HCT116 (cell line): ENCODE measurements around the gene CNR2. TPM values are rescaled to one million over a fixed set of nuclear protein-coding genes. Genes with fewer than 3 reads are reported as not detected.

ENCODE experiments used
- ATAC-seq: fragments of 200-7000 bp; cut with Tn5 transposase; 2 replicates; pipeline ENCODE4 v1.9.1; 2020; ENCODE audit warnings: mild to moderate bottlenecking, moderate library complexity
- BruUV-seq: library from RNA; stranded (reverse); fragments of 400-500 nt; replicated peaks from 2 replicates; lab custom pipeline; 2021; lab: Mats Ljungman, UMichigan
- CTCF ChIA-PET: fragments of 300-600 bp; sonication (Branson Sonifier 250); formaldehyde crosslinking; loops from one replicate; lab custom pipeline; 2021; ENCODE audit warnings: antibody characterized with exemption; lab: Charles Lee
- POLR2A ChIA-PET: fragments of 300-600, 350-600 bp; sonication (Branson Sonifier 250); formaldehyde crosslinking; loops from one replicate; lab custom pipeline; 2021; ENCODE audit warnings: antibody characterized with exemption; lab: Charles Lee
- RAD21 ChIA-PET, 2 experiments: fragments of 300-600 bp; sonication (Branson Sonifier 250); formaldehyde crosslinking; loops; one replicate each; lab custom pipeline; 2023; ENCODE audit warnings: low total read pairs in 2 of 2; ENCODE audit not compliant: uncharacterized antibody in 2 of 2, unreplicated experiment in 2 of 2, low non-redundant PET in 1 of 2; lab: Charles Lee
- DNase-seq: peaks from one replicate; pipeline ENCODE4 v3.0.0-alpha.2; 2010; ENCODE audit warnings: low read depth, low spot score
- H2AFZ ChIP-seq: fragments of 200-600 bp; shearing (Covaris generic), sonication (generic); 2 replicates; pipeline ENCODE4 v1.6.1; 2017; ENCODE audit warnings: low read depth, mixed run types, mixed read lengths, antibody characterized with exemption, low read length; ENCODE audit not compliant: poor library complexity, severe bottlenecking
- H3K27ac ChIP-seq: 2 replicates; pipeline ENCODE4 v1.5.1; 2012; ENCODE audit warnings: low read depth, low read length
- H3K27me3 ChIP-seq: fragments of 200-600 bp; sonication (generic); 2 replicates; pipeline ENCODE4 v1.6.1; 2016; ENCODE audit warnings: mixed run types, low read length, mixed read lengths; ENCODE audit not compliant: insufficient read depth
- H3K36me3 ChIP-seq, 2 experiments: fragments of 200-500 bp in 1 of 2; fragments of 200-600 bp in 1 of 2; sonication (Bioruptor generic) in 1 of 2; sonication (generic) in 1 of 2; 2 replicates each; pipeline versions ENCODE4 v1.5.1 to v1.6.1; 2014 to 2016; ENCODE audit warnings: low read length in 2 of 2, inconsistent platforms in 1 of 2, mixed read lengths in 1 of 2, mixed run types in 1 of 2; ENCODE audit not compliant: insufficient read depth in 2 of 2, control insufficient read depth in 1 of 2
- H3K4me1 ChIP-seq, 2 experiments: fragments of 200-600 bp in 1 of 2; sonication (generic) in 1 of 2; 2 replicates each; pipeline versions ENCODE4 v1.5.1 to v1.6.1; 2012 to 2017; ENCODE audit warnings: low read length in 2 of 2, inconsistent platforms in 1 of 2, mild to moderate bottlenecking in 1 of 2, mixed read lengths in 1 of 2, mixed run types in 1 of 2, moderate library complexity in 1 of 2; ENCODE audit not compliant: insufficient read depth in 2 of 2, control insufficient read depth in 1 of 2
- H3K4me2 ChIP-seq: fragments of 200-600 bp; sonication (generic); 2 replicates; pipeline ENCODE4 v1.6.1; 2017; ENCODE audit warnings: mixed run types, low read length, mixed read lengths
- H3K4me3 ChIP-seq, 2 experiments: fragments of 200-600 bp in 1 of 2; sonication (generic) in 1 of 2; replicated peaks in 1 of 2; 2 replicates each; pipeline ENCODE4 v1.5.1; 2011 to 2016; ENCODE audit warnings: low read length in 2 of 2, control low read depth in 1 of 2, low read depth in 1 of 2, mild to moderate bottlenecking in 1 of 2, mixed read lengths in 1 of 2, mixed run types in 1 of 2
- H3K79me2 ChIP-seq: fragments of 200-600 bp; sonication (generic); 2 replicates; pipeline ENCODE4 v1.6.1; 2017; ENCODE audit warnings: mild to moderate bottlenecking, mixed run types, low read length, moderate library complexity, mixed read lengths; ENCODE audit not compliant: insufficient read depth
- H3K9ac ChIP-seq: fragments of 200-600 bp; sonication (generic); 2 replicates; pipeline ENCODE4 v1.6.1; 2016; ENCODE audit warnings: low read length, mixed read lengths
- H3K9me2 ChIP-seq: fragments of 200-600 bp; sonication (generic), shearing (Covaris generic); 2 replicates; pipeline ENCODE4 v1.6.1; 2017; ENCODE audit warnings: mixed run types, mild to moderate bottlenecking, moderate library complexity; ENCODE audit not compliant: insufficient read depth
- H3K9me3 ChIP-seq, 2 experiments: fragments of 200-500 bp in 1 of 2; fragments of 200-600 bp in 1 of 2; sonication (Bioruptor generic) in 1 of 2; sonication (generic) in 1 of 2; 2 replicates each; pipeline ENCODE4 v1.6.1; 2014 to 2017; ENCODE audit warnings: low read length in 2 of 2, mixed read lengths in 2 of 2, inconsistent platforms in 1 of 2, low read depth in 1 of 2, mild to moderate bottlenecking in 1 of 2, mixed run types in 1 of 2, moderate library complexity in 1 of 2; ENCODE audit not compliant: control insufficient read depth in 1 of 2, insufficient read depth in 1 of 2
- H4K20me1 ChIP-seq: fragments of 200-600 bp; sonication (generic), shearing (Covaris generic); 2 replicates; pipeline ENCODE4 v1.6.1; 2017; ENCODE audit warnings: mixed run types, mild to moderate bottlenecking, moderate library complexity; ENCODE audit not compliant: insufficient read depth
- CBX3 ChIP-seq: IDR thresholded peaks from 2 replicates; pipeline ENCODE4 v1.6.1; 2012; ENCODE audit warnings: low read depth
- ELF1 ChIP-seq: IDR thresholded peaks from 2 replicates; pipeline ENCODE4 v1.6.1; 2012; ENCODE audit warnings: low read depth, borderline replicate concordance
- JUND ChIP-seq: IDR thresholded peaks from 2 replicates; pipeline ENCODE4 v1.6.1; 2012
- MAX ChIP-seq: IDR thresholded peaks from 2 replicates; pipeline ENCODE4 v1.6.1; 2012
- POLR2AphosphoS5 ChIP-seq: IDR thresholded peaks from 2 replicates; pipeline ENCODE4 v1.6.1; 2011; ENCODE audit warnings: mild to moderate bottlenecking, low read depth, low read length, moderate library complexity
- RAD21 ChIP-seq: IDR thresholded peaks from 2 replicates; pipeline ENCODE4 v1.6.1; 2012; ENCODE audit warnings: low read depth, mild to moderate bottlenecking
- REST ChIP-seq: IDR thresholded peaks from 2 replicates; pipeline ENCODE4 v1.6.1; 2012; ENCODE audit warnings: low read depth
- SIN3A ChIP-seq: IDR thresholded peaks from 2 replicates; pipeline ENCODE4 v1.6.1; 2012; ENCODE audit warnings: low read depth
- SP1 ChIP-seq: IDR thresholded peaks from 2 replicates; pipeline ENCODE4 v1.6.1; 2012; ENCODE audit warnings: low read depth
- ZFX ChIP-seq: fragments of 450-650 bp; IDR thresholded peaks from 2 replicates; pipeline ENCODE4 v1.6.1; 2017
- intact Hi-C: fragments of 100-400 bp; cut with micrococcal nuclease; formaldehyde crosslinking; loops from 2 replicates; pipeline ENCODE4 v1.10.0; 2022
- total RNA-seq: library from RNA; stranded (reverse); gene quantifications from one replicate; pipeline ENCODE4 v1.2.1, GENCODE V29; 2021; ENCODE audit not compliant: unreplicated experiment

Gene CNR2
- total RNA-seq, 1 experiment from 2014 or later: 0.05 TPM

GRCh38 chr1:23865543-23865930 is 47.6 kb downstream of the CNR2 start:
- Histone ChIP-seq H3K27me3 (no peaks in the 10 kb centered on the region), H3K9me2 (no peaks in the 10 kb centered on the region), H3K9me3 (no peaks in the 10 kb centered on the region), H3K79me2 (peaks cover 4% of the 10 kb centered on the region; the same call in 1 of the 2 replicates), H2AFZ (no peak overlapping the region), H3K27ac (peak overlapping the region; percentile 63), H3K4me2 (peak overlapping the region; percentile 96), H3K4me3 (peak overlapping the region in 1 of 2 experiments; percentile 7; a peak in 1 of 4 replicates), H3K36me3 (peaks cover 13 to 15% of the 10 kb centered on the region in 2 experiments; a peak in 3 of 4 replicates), H3K4me1 (peaks cover 34 to 39% of the 10 kb centered on the region in 2 experiments), H3K9ac (no peak overlapping the region), H4K20me1 (no peaks in the 10 kb centered on the region)
- RAD21 ChIA-PET: no interaction called here
- POLR2A ChIA-PET: no interaction called here
- peak; percentile 73 for DNase-seq
- TF ChIP-seq REST (no peak), ZFX (no peak), SP1 (peak; percentile 76), RAD21 (no peak), POLR2AphosphoS5 (peak; percentile 36; the same call in 1 of the 2 replicates), SIN3A (peak; percentile 45; the same call in 1 of the 2 replicates), ELF1 (peak; percentile 30; the same call in 1 of the 2 replicates), CBX3 (peak; percentile 51; the same call in 1 of the 2 replicates), MAX (peak; percentile 55; the same call in 1 of the 2 replicates), JUND (peak; percentile 58; the same call in 1 of the 2 replicates)
- intact Hi-C loops: loop anchor here (5.0 kb wide), 1 partner anchor 93 kb away; no protein-coding TSS in a partner anchor
- CTCF ChIA-PET: interaction anchor here (0.8 kb wide), 1 partner anchor 93 kb away, joined by 3 read pairs; no protein-coding TSS in a partner anchor
- peak; percentile 43 for ATAC-seq
- BruUV-seq: no TSS peak
